ENCODE results near the gene PRKCH.

- TF ChIP-seq EZH2phosphoT487 (IDR thresholded peaks at IDR 0.05; ENCODE audit: low read depth) (no peak), CTCF (IDR thresholded peaks at IDR 0.05; ENCODE audit: low read depth, low read length) (no peak)
Measured at GRCh38 chr14:61499991-61500390, 178.6 kb downstream of the PRKCH start.
